Measurements from ENCODE around the gene TMEM175. TPM values are rescaled to one million over a fixed set of nuclear protein-coding genes. Genes with fewer than 3 reads are reported as not detected.

Gene TMEM175
- total RNA-seq, 1 donor from 2014 or later: 21.4 TPM

DNA sequence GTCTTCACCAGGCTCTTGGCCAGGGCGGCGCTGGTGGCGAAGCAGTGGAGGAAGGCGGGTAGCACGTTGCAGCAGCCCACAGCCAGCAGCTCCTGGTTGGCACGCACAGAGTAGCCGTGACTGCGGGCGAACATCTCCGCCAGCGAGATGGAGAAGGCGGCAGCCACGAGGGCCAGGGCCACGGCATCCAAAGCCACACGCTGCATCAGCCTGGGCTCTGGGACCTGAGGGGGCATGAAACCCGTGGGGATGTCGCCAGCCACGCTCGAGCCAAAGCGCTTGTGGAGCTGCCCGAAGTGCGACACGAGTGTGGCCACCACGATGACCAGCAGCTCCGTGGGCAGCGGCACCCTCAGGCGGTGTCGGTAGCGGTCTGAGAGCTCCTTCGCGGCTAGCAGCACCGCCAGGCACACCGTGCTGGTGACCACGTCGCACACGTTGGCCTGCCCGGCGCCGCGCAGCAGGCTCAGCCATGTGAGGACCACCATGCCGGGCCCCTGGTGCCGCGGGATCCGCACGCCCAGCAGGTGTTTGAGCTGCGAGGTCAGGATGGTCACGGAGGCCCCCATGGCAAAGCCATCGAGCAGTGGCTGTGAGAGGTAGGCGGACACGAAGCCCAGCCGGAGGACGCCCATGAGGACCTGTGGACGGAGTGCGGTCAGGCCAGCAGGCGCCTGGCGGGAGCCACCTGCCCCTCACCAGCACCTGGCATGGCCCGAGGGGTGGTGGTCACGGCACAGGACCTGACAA is 57.6 kb downstream of the TMEM175 start:
- TF ChIP-seq, protein P1, sequence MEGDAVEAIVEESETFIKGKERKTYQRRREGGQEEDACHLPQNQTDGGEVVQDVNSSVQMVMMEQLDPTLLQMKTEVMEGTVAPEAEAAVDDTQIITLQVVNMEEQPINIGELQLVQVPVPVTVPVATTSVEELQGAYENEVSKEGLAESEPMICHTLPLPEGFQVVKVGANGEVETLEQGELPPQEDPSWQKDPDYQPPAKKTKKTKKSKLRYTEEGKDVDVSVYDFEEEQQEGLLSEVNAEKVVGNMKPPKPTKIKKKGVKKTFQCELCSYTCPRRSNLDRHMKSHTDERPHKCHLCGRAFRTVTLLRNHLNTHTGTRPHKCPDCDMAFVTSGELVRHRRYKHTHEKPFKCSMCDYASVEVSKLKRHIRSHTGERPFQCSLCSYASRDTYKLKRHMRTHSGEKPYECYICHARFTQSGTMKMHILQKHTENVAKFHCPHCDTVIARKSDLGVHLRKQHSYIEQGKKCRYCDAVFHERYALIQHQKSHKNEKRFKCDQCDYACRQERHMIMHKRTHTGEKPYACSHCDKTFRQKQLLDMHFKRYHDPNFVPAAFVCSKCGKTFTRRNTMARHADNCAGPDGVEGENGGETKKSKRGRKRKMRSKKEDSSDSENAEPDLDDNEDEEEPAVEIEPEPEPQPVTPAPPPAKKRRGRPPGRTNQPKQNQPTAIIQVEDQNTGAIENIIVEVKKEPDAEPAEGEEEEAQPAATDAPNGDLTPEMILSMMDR (conservative IDR thresholded peaks at IDR 0.05): no peak
- Mint-ChIP-seq H3K36me3 (no peaks in the 10 kb centered on the region), H3K4me1 (ENCODE audit: unreplicated experiment) (peaks cover 5% of the 10 kb centered on the region), H3K27ac (no peak overlapping the region), H3K9me3 (no peaks in the 10 kb centered on the region), H3K27me3 (no peaks in the 10 kb centered on the region), H3K4me3 (no peak overlapping the region)
- no peak for DNase-seq (ENCODE audit: extremely low spot score, unreplicated experiment)

DNA sequence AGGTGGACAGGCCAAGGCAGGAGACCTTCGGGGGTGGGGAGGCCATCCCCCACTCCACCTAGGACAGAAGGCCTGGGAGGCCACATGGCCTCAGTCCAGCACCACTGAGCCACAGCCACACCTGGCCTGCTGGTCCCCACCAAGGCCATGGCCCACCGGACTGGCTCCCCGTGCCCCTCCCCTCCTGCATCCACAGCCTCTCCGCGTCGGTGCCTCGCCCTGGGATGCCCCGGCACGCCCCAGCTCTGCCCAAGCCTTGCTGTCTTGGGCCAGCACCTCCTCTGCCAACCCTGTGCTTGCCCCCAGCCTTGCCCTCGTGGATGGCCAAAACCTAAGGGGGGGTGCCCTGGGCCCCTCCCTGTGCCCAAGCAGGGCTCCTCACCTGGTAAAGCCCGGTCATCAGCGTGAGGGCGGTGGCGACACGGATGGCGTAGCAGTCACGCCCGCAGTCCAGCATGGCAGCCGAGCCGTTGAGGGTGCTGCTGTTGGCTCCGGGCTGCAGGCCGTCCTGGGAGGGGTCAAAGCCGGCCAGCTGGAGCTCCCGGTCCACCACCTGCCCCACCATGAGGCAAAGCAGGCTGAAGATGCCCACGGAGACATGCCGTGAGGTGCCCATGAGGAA is 58.6 kb downstream of the TMEM175 start:
- Mint-ChIP-seq H3K27ac (no peak overlapping the region), H3K36me3 (no peaks in the 10 kb centered on the region), H3K9me3 (no peaks in the 10 kb centered on the region), H3K27me3 (peaks cover 4% of the 10 kb centered on the region), H3K4me3 (no peak overlapping the region), H3K4me1 (ENCODE audit: unreplicated experiment) (no peaks in the 10 kb centered on the region)
- TF ChIP-seq, protein P1 (conservative IDR thresholded peaks at IDR 0.05): no peak
- no peak for DNase-seq (ENCODE audit: extremely low spot score, unreplicated experiment)

DNA sequence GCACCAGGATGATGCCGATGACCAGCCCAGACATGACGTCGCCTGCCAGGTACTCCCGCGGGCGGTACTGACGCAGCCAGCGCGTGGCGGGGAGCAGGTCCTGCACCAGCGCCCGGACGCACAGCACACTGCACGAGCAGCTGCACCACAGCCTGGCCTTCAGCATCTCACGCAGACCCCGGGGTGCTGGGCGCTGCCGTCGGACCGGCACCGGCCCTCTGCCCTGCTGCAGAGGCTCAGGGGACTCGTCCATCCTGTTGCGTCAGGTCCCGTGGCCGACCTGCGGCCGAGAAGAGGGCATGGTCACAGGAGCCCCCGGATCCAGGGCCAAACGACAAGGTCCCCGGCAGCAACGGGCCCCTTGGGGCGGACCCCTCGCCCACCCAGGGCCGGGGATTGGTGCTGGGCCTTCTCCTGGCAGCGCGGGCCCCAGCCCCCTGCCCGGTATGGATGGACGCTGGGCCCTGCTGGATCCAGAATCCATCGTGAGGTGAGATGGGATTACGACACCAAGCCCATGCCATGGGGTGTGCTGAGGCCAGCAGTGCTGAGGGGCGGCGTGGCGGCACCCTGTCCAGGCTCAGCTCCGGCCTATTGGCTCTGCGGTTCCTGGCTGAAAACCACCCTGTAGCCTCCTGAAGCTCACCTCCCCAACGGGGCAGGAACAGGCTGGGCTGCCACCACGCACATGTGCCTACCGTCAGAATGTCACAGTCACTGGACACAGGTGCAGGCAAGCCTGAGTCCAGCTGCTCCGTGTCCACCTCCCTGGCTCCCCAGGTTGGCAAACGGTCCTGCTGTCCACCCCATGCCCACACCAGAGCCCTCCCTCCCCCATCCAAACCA is 59.4 kb downstream of the TMEM175 start:
- Mint-ChIP-seq H3K4me1 (ENCODE audit: unreplicated experiment) (no peaks in the 10 kb centered on the region), H3K27ac (peak overlapping the region; percentile 76), H3K4me3 (no peak overlapping the region), H3K9me3 (no peaks in the 10 kb centered on the region), H3K36me3 (no peaks in the 10 kb centered on the region), H3K27me3 (peaks cover 6% of the 10 kb centered on the region)
- TF ChIP-seq, protein P1 (conservative IDR thresholded peaks at IDR 0.05): no peak
- no peak for DNase-seq (ENCODE audit: extremely low spot score, unreplicated experiment)

DNA sequence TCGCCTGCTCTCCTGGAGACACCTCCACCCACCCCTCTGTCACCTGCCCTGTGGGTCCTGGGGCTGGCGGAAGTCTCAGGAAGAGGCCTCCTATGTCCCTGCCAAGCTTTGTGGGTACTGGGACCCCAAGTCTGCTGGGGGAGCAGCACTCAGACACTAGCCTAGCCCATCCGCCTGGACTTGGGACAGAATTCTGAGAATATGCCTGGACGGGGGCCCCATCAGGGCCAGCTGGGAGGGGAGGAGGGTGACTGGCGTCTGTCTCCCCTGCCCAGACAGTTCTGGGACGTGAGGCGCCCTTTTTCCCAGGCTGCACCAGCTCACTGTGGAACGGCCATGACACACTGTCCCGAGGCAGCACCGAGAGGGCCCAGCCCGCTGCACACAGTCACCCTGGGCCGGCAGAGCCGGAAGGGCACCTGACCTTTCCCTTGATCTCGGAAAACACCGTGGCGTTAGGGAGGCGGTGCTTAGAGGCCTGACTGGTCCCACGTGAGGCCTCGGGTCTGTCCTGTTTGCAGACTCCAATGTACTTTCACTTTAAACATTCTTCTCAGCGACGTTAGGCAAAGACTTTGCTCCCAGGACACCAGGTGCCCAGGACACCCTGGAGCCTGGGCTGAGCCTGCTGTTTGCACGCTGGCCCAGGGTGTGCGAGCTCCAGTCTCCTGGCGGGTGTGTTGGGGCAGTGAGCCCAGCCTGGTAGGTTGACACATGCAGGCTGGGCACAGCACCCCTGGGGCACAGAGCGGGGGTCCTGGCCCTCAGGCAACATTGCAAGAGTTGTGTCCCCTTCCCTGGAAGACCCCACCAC is 60.2 kb downstream of the TMEM175 start:
- Mint-ChIP-seq H3K4me3 (peak overlapping the region; percentile 53), H3K4me1 (ENCODE audit: unreplicated experiment) (no peaks in the 10 kb centered on the region), H3K9me3 (no peaks in the 10 kb centered on the region), H3K27ac (peak overlapping the region; percentile 76), H3K27me3 (peaks cover 10% of the 10 kb centered on the region), H3K36me3 (no peaks in the 10 kb centered on the region)
- DNase-seq (ENCODE audit: extremely low spot score, unreplicated experiment): no peak
- TF ChIP-seq, protein P1 (conservative IDR thresholded peaks at IDR 0.05): no peak

All from type B pancreatic cell (in vitro differentiated cells).